ENCODE results near the gene SLC45A1.
"Not testable (repeated sequence)": the region's sequence is repeated elsewhere in the genome, so short reads cannot be mapped to it uniquely, and the experiment has no call there.

SLC45A1 gene

DNA sequence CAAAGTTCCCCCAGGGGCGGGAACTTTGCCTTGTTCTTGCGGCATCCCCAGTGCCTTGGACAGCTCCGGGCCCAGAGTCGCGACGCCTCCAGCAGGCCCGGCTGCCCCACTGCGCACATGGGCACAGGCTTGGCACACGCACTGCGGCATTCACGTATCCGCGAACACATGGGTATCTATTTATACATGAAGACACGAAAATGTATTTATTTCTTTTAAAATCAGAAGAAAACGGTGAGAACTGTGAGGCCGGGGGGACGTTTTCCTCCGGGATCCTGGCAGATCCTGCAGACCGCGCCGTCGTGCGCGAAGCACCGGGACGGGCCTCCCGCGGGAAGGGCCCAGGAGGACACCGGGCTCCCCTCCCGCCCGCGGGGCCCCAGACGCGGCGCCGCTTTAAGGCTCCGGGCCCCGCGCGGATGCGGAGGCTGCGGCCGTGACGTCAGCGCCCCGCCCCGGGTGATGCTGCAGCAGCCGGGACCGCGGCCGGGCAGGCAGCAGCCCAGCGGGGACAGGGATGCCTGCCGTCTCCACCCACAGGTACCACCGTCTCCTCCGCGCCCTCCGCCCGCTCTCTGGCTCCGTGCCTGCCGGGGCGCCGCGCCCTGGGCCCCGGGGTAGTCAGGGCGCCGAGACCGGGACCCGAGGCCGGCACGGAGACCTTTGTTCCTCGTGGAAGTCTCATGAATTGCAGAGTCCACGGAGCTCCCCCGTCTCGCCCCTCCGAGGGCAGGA lies at the start of gene SLC45A1:
Gene SLC45A1, plus strand, starts transcription at position 468 of the 735 bp plus-strand sequence. CDS start 6,216 bp downstream, outside the sequence.
- peak; percentile 84 for DNase-seq

- no peak for DNase-seq
Observed at GRCh38 chr1:8273036-8273435, 44.9 kb upstream of the SLC45A1 start.

- DNase-seq: no peak
Observed at GRCh38 chr1:8274352-8274751, 43.6 kb upstream of the SLC45A1 start.

DNA sequence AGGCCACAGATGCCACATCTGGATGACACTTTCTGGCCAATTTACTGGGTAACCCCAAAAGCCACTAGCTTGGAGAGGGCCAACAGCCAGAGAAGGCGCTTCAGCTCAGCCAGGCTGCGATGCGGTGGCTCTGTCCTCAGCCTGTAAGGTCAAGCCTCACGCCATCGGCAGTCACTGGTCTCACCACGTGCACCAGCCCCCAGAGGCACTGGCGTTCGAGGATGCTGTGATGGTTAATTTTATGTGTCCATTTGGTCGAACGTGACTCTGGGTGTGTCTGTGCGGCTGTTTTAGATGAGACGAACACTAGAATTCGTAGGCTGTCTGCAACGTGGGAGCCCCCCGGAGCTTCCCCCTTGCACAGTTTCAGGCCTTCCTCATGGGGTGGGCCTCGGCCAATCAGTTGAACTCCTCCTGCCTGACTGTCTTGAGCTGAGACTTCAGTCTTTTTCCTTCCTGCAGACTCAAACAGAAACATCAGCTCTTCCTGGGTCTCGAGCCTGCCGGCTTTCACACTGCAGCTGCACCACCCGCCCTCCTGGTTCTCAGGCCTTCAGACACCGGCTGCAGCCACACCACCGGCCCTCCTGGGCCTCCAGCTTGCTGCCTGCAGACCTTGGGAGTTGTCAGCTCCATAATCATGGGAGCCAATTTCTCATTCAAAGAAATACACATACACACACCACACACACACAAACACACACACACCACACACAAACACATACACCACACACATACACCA lies 41.6 kb upstream of the SLC45A1 start:
- no peak for DNase-seq

DNA sequence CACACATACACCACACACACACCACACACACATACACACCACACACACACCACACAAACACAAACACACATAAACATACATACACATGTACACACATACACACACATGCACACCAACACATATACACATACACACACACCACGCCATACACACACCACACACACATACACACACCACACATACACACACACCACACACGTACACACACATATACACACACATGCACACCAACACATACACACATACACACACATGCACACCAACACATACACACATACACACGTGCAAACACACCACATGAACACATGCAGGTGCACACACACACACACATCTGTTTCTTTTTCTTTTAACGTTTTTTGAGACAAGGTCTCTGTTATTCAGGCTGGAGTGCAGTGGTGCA lies 41.0 kb upstream of the SLC45A1 start:
- DNase-seq: no peak

DNA sequence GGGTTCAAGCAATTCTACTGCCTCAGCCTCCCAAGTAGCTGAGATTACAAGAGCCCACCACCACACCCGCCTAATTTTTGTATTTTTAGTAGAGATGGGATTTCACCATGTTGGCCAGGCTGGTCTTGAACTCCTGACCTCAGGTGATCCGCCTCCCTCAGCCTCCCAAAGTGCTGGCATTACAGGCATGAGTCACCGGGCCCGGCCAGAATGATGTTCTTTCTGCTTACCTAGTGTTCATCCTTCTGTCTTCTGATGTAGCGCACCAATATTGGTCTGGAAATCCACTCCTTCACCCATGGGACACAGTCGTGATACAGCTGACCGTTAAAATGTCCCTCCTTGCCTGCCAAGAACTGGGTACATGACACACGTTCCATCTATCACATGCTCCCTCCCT lies 39.2 kb upstream of the SLC45A1 start:
- not testable (repeated sequence) for DNase-seq

GRCh38 chr1:8281843-8282509 lies 35.9 kb upstream of the SLC45A1 start:
- no peak for DNase-seq

DNA sequence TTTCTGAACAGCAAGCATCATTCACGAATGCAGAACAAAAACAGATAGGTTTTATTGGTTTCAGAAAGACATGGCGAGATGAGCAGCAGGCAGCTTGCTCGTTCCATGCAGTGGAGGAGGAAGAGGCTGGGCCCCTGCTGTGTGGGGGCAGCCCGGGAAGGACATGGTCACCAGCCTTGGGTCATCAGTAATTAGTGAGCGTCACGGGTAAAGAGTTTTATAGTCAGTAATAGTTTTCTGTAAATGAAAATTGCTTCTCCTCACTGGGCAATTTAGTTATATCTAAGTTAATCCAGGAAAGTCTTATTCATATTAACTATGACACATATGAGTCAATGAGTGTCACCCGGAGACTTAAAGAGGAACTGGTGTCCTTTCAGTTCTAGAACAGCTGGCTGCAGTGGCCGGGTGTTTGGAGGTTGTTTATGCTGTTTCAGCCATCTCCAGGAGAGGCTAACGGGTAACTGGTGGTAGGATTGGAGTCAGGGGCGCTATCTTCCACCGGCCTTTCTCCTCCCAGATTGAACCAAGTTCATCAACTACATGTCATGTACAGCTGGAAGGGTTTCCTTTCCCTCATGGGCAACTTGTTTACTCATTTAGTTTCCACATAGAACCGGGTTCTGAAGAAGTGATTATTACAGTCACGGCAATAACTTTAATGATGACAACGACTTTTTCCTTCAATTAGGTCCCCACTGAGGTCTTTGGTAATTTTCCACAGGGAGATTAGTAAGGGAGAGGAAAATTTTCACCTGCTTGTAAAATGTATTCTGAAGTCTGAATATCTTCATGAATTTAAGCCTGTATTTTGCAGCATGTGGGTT lies 34.6 kb upstream of the SLC45A1 start:
- DNase-seq: no peak

DNA sequence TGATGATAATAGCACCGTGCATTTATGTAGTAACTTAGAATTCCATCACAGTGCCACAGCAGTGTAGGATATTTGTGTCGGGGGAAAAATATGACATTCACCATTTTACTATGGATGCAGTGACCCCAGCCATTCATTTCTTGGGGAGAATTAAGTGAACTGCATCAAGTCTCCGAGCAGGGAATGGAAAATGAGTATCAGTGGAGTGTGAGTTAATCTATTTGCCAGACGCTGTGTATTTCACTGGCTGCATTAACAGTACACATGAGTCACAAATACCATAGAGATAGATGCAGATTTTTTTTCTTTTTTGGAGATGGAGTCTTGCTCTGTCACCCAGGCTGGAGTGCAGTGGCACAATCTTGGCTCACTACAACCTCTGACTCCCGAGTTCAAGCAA lies 33.8 kb upstream of the SLC45A1 start:
- no peak for DNase-seq

- no peak for DNase-seq
Observed at GRCh38 chr1:8285103-8285502, 32.8 kb upstream of the SLC45A1 start.

GRCh38 chr1:8285965-8286364 lies 31.9 kb upstream of the SLC45A1 start:
- no peak for DNase-seq

- no peak for DNase-seq
Observed at GRCh38 chr1:8293118-8293517, 24.8 kb upstream of the SLC45A1 start.

DNA sequence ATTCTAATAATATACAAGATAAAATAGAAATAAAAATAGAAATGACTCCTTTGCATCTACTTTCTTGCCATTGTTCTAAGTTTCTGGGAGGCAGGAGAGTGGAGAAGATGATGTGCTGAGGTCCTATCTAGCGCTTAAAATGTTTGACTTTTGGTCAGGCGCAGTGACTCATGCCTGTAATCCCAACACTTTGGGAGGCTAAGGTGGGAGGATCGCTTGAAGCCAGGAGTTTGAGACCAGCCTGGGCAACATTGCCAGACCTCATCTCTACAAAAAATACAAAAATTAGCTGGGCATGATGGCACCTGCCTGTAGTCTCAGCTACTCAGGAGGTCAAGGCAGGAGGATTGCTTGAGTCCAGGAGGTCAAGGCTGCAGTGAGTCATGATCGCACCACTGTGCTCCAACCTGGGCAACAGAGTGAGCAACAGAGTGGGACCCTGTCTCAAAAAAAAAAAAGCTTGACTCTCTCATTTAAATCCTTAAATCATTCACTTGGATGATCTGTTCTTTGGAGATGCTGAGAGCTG lies 24.2 kb upstream of the SLC45A1 start:
- no peak for DNase-seq

DNA sequence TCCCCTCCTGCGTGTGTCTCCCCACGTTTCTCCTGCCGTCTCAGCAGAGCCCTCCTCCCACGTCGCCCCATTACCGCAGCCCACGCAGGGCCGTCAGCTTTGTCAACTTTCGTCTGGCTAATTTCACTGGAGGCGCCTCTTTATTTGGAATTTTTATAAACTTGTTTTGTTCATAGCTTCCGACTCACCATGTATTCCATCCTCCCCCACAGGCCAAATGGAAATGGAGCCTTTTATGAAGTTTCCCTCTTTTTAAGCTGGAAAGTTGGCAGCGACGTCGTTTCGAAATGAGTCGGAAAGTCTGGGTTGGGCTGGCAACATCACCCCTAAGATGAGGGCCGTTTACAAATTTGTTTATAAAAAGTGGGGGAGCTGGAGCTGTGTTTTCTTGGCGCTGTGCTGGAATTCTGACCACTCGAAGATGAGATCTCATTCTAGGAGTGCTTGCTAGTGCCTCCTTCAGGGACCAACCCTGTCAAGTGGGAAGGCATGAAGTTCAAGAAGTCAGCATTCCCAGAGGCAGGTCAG lies 23.7 kb upstream of the SLC45A1 start:
- DNase-seq: no peak

GRCh38 chr1:8297245-8297644 lies 20.7 kb upstream of the SLC45A1 start:
- no peak for DNase-seq

- no peak for DNase-seq
Observed at GRCh38 chr1:8299963-8300362, 18.0 kb upstream of the SLC45A1 start.

GRCh38 chr1:8302081-8302956 lies 15.6 kb upstream of the SLC45A1 start:
- DNase-seq: no peak

DNA sequence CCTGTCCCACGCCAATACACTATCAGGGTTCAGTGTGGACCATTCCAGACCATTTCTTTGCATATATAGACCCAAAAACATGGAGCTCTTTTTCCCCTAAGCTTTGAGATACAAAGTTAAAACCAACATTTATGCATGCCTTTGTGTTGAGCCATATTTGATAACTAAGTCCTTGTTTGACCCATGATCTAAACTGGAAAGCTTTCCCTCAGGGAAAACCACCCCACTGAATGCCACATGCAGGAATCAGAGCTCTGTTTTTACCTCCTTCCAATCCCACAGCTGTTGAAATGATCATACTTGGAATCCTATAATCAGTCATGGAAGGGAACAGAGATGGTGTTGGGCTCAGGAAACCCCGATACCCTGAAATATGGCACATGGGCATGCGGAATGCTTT lies 14.8 kb upstream of the SLC45A1 start:
- no peak for DNase-seq

DNA sequence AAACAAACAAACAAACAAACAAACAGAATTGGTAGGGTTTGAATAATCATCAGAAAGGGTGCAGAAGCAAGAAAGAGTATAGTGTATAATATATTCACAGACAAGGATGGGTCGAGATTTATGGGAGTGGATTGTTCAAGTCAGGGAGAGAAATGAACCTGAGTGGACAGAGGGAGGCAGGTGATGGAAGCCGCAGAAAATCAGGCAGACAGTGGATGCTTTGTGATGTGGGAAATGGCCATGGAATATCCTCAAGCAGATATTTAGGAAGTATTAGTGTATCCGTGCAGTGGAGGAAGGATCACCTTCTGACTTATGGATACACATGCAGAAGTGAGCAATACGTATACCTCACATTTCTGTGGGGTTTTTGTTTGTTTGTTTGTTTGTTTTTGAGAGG lies 14.0 kb upstream of the SLC45A1 start:
- no peak for DNase-seq

GRCh38 chr1:8307628-8308027 lies 10.3 kb upstream of the SLC45A1 start:
- DNase-seq: no peak

- DNase-seq: no peak
Observed at GRCh38 chr1:8311068-8311718, 6.7 kb upstream of the SLC45A1 start.

Data from CD4-positive, alpha-beta T cell treated with Interleukin-12 subunit alpha and Interleukin-12 subunit beta, for 1 hour (primary cell).